Activated T-cell treated with anti-CD3 and anti-CD28 coated beads, Interleukin-2, amount 50 U/mL, for 24 hours (primary cell): ENCODE measurements around the gene KATNB1.
A peak's percentile ranks its signal among the peaks of the same experiment; 100 is the strongest.

Experiments used
- DNase-seq: peaks from one replicate; pipeline ENCODE4 v3.0.0-alpha.2; 2020
- H3K27ac Mint-ChIP-seq: 2 replicates; pipeline ENCODE4 v1.8.0; 2020; ENCODE audit warnings: mild to moderate bottlenecking, mixed read lengths
- H3K27me3 Mint-ChIP-seq: 2 replicates; pipeline ENCODE4 v1.8.0; 2020; ENCODE audit warnings: mixed read lengths
- H3K36me3 Mint-ChIP-seq: 2 replicates; pipeline ENCODE4 v1.8.0; 2020; ENCODE audit warnings: low read depth, mixed read lengths
- H3K4me1 Mint-ChIP-seq: 2 replicates; pipeline ENCODE4 v1.8.0; 2020; ENCODE audit warnings: low read depth, mixed read lengths
- H3K4me3 Mint-ChIP-seq: 2 replicates; pipeline ENCODE4 v1.8.0; 2020; ENCODE audit warnings: mild to moderate bottlenecking, moderate library complexity, mixed read lengths
- H3K9me3 Mint-ChIP-seq: 2 replicates; pipeline ENCODE4 v1.8.0; 2020; ENCODE audit warnings: mixed read lengths

Gene KATNB1

GRCh38 chr16:57750796-57751538 lies 15.4 kb downstream of the KATNB1 start:
- Mint-ChIP-seq H3K27ac (no peak overlapping the region), H3K27me3 (no peaks in the 10 kb centered on the region), H3K4me1 (no peaks in the 10 kb centered on the region)

GRCh38 chr16:57751539-57752202 lies 16.1 kb downstream of the KATNB1 start:
- H3K4me1 Mint-ChIP-seq, result no peaks in the 10 kb centered on the region
- DNase-seq, result no peak
- H3K27me3 Mint-ChIP-seq, result no peaks in the 10 kb centered on the region
- no peak overlapping the region for H3K4me3 Mint-ChIP-seq
- H3K9me3 Mint-ChIP-seq, result no peaks in the 10 kb centered on the region
- peaks cover 67% of the 10 kb centered on the region for H3K36me3 Mint-ChIP-seq
- H3K27ac Mint-ChIP-seq, result no peak overlapping the region

More at GRCh38 chr16:57750796-57751538, 15.4 kb downstream of the KATNB1 start:
- DNase-seq, result no peak
- Mint-ChIP-seq H3K4me3 (no peak overlapping the region), H3K9me3 (no peaks in the 10 kb centered on the region), H3K36me3 (peaks cover 64% of the 10 kb centered on the region)

GRCh38 chr16:57752203-57752580 lies 16.6 kb downstream of the KATNB1 start:
- Mint-ChIP-seq H3K36me3 (peaks cover 68% of the 10 kb centered on the region), H3K4me1 (no peaks in the 10 kb centered on the region), H3K27ac (no peak overlapping the region), H3K9me3 (no peaks in the 10 kb centered on the region), H3K4me3 (no peak overlapping the region), H3K27me3 (no peaks in the 10 kb centered on the region)
- no peak for DNase-seq

GRCh38 chr16:57752581-57753447 lies 17.2 kb downstream of the KATNB1 start:
- no peaks in the 10 kb centered on the region for H3K9me3 Mint-ChIP-seq
- H3K36me3 Mint-ChIP-seq, result peaks cover 62% of the 10 kb centered on the region
- no peak overlapping the region for H3K27ac Mint-ChIP-seq
- H3K4me3 Mint-ChIP-seq, result no peak overlapping the region
- no peak for DNase-seq
- H3K4me1 Mint-ChIP-seq, result no peaks in the 10 kb centered on the region
- H3K27me3 Mint-ChIP-seq, result no peaks in the 10 kb centered on the region

GRCh38 chr16:57753448-57754353 lies 18.1 kb downstream of the KATNB1 start:
- DNase-seq, result no peak
- peaks cover 2% of the 10 kb centered on the region for H3K4me1 Mint-ChIP-seq
- H3K9me3 Mint-ChIP-seq, result no peaks in the 10 kb centered on the region
- no peak overlapping the region for H3K27ac Mint-ChIP-seq
- H3K27me3 Mint-ChIP-seq, result no peaks in the 10 kb centered on the region
- no peak overlapping the region for H3K4me3 Mint-ChIP-seq
- peaks cover 62% of the 10 kb centered on the region for H3K36me3 Mint-ChIP-seq

- Mint-ChIP-seq H3K27me3 (no peaks in the 10 kb centered on the region), H3K4me1 (peaks cover 2% of the 10 kb centered on the region), H3K36me3 (peaks cover 57% of the 10 kb centered on the region), H3K27ac (no peak overlapping the region), H3K9me3 (no peaks in the 10 kb centered on the region), H3K4me3 (no peak overlapping the region)
- DNase-seq, result no peak
Measured at GRCh38 chr16:57754354-57755060, 18.9 kb downstream of the KATNB1 start.

- Mint-ChIP-seq H3K9me3 (no peaks in the 10 kb centered on the region), H3K27ac (no peak overlapping the region)
Measured at GRCh38 chr16:57755061-57755684, 19.6 kb downstream of the KATNB1 start.

GRCh38 chr16:57755726-57756423 lies 20.3 kb downstream of the KATNB1 start:
- Mint-ChIP-seq H3K9me3 (no peaks in the 10 kb centered on the region), H3K27ac (no peak overlapping the region), H3K4me1 (peaks cover 2% of the 10 kb centered on the region), H3K36me3 (peaks cover 47% of the 10 kb centered on the region), H3K27me3 (no peaks in the 10 kb centered on the region), H3K4me3 (no peak overlapping the region)
- no peak for DNase-seq

More at GRCh38 chr16:57755061-57755684, 19.6 kb downstream of the KATNB1 start:
- Mint-ChIP-seq H3K4me1 (peaks cover 2% of the 10 kb centered on the region), H3K27me3 (no peaks in the 10 kb centered on the region), H3K4me3 (no peak overlapping the region), H3K36me3 (peaks cover 52% of the 10 kb centered on the region)
- no peak for DNase-seq

- Mint-ChIP-seq H3K4me1 (peaks cover 2% of the 10 kb centered on the region), H3K27ac (no peak overlapping the region), H3K36me3 (peaks cover 41% of the 10 kb centered on the region), H3K27me3 (no peaks in the 10 kb centered on the region), H3K9me3 (no peaks in the 10 kb centered on the region), H3K4me3 (no peak overlapping the region)
- no peak for DNase-seq
Measured at GRCh38 chr16:57756424-57757325, 21.1 kb downstream of the KATNB1 start.

- peaks cover 35% of the 10 kb centered on the region for H3K36me3 Mint-ChIP-seq
- H3K4me3 Mint-ChIP-seq, result no peak overlapping the region
- no peaks in the 10 kb centered on the region for H3K27me3 Mint-ChIP-seq
- no peaks in the 10 kb centered on the region for H3K9me3 Mint-ChIP-seq
- peaks cover 2% of the 10 kb centered on the region for H3K4me1 Mint-ChIP-seq
- H3K27ac Mint-ChIP-seq, result no peak overlapping the region
- peak; percentile 95 for DNase-seq
Measured at GRCh38 chr16:57757326-57757786, 21.8 kb downstream of the KATNB1 start.

- Mint-ChIP-seq H3K4me1 (peaks cover 2% of the 10 kb centered on the region), H3K4me3 (no peak overlapping the region), H3K27ac (no peak overlapping the region), H3K36me3 (peaks cover 35% of the 10 kb centered on the region), H3K27me3 (no peaks in the 10 kb centered on the region), H3K9me3 (no peaks in the 10 kb centered on the region)
- no peak for DNase-seq
Measured at GRCh38 chr16:57757883-57758282, 22.3 kb downstream of the KATNB1 start.
